Measurements from ENCODE around the gene SYNE3.
"Not testable (repeated sequence)": the region's sequence is repeated elsewhere in the genome, so short reads cannot be mapped to it uniquely, and the experiment has no call there.

The SYNE3 gene

GRCh38 chr14:95513291-95513690 is 3.2 kb downstream of the SYNE3 start:
- no peaks in the 10 kb centered on the region for H3F3A ChIP-seq (ENCODE audit: insufficient read depth, low read length)
- no peak for TF ChIP-seq EZH2 (IDR thresholded peaks at IDR 0.05; ENCODE audit: borderline replicate concordance, low read length)
- H2AFZ ChIP-seq (ENCODE audit: low read length) = no peak overlapping the region
- H3K79me2 ChIP-seq (ENCODE audit: insufficient read depth, low read length) = no peaks in the 10 kb centered on the region
- no peaks in the 10 kb centered on the region for H3K9me3 ChIP-seq (ENCODE audit: low read length)
- no peak overlapping the region for H3K27ac ChIP-seq (ENCODE audit: low read depth, low read length, poor library complexity, severe bottlenecking)
- no peaks in the 10 kb centered on the region for H4K20me1 ChIP-seq (ENCODE audit: insufficient read depth, low read length)
- peaks cover 31% of the 10 kb centered on the region for H3K4me1 ChIP-seq (ENCODE audit: insufficient read depth, low read length, severe bottlenecking)
- H3K27me3 ChIP-seq (ENCODE audit: insufficient read depth, low read length) = peaks cover 8% of the 10 kb centered on the region; the same call in 1 of the 2 replicates
- H3K4me3 ChIP-seq (ENCODE audit: low read depth, low read length, poor library complexity, severe bottlenecking) = no peak overlapping the region
- no peak overlapping the region for H3K9ac ChIP-seq (ENCODE audit: low read length)
- no peaks in the 10 kb centered on the region for H3K9me2 ChIP-seq (ENCODE audit: low read depth, low read length)
- no peaks in the 10 kb centered on the region for H3K36me3 ChIP-seq (ENCODE audit: insufficient read depth, low read length)
- H3K4me2 ChIP-seq (ENCODE audit: low read length) = no peak overlapping the region

GRCh38 chr14:95511687-95512086 is 4.8 kb downstream of the SYNE3 start:
- TF ChIP-seq CTCF (IDR thresholded peaks at IDR 0.05; ENCODE audit: low read length) (no peak), EZH2 (IDR thresholded peaks at IDR 0.05; ENCODE audit: borderline replicate concordance, low read length) (no peak)
- Histone ChIP-seq H3K9me3 (ENCODE audit: low read length) (no peaks in the 10 kb centered on the region), H3K9ac (ENCODE audit: low read length) (no peak overlapping the region), H3K79me2 (ENCODE audit: insufficient read depth, low read length) (no peaks in the 10 kb centered on the region), H2AFZ (ENCODE audit: low read length) (no peak overlapping the region), H3K27ac (ENCODE audit: low read depth, low read length, poor library complexity, severe bottlenecking) (no peak overlapping the region), H3K4me2 (ENCODE audit: low read length) (no peak overlapping the region), H3K4me1 (ENCODE audit: insufficient read depth, low read length, severe bottlenecking) (peaks cover 15% of the 10 kb centered on the region), H3K27me3 (ENCODE audit: insufficient read depth, low read length) (no peaks in the 10 kb centered on the region; the same call in 1 of the 2 replicates), H3K4me3 (ENCODE audit: low read depth, low read length, poor library complexity, severe bottlenecking) (no peak overlapping the region), H3F3A (ENCODE audit: insufficient read depth, low read length) (no peaks in the 10 kb centered on the region), H3K36me3 (ENCODE audit: insufficient read depth, low read length) (no peaks in the 10 kb centered on the region), H3K9me2 (ENCODE audit: low read depth, low read length) (no peaks in the 10 kb centered on the region), H4K20me1 (ENCODE audit: insufficient read depth, low read length) (no peaks in the 10 kb centered on the region)

- no peak overlapping the region for H3K9ac ChIP-seq (ENCODE audit: low read length)
- no peaks in the 10 kb centered on the region for H3K79me2 ChIP-seq (ENCODE audit: insufficient read depth, low read length)
Observed at GRCh38 chr14:95510804-95511203, 5.6 kb downstream of the SYNE3 start.

GRCh38 chr14:95510344-95510743 is 6.1 kb downstream of the SYNE3 start:
- not testable (repeated sequence) for H3F3A ChIP-seq (ENCODE audit: insufficient read depth, low read length); H3K9ac ChIP-seq (ENCODE audit: low read length); H3K4me2 ChIP-seq (ENCODE audit: low read length); H3K4me3 ChIP-seq (ENCODE audit: low read depth, low read length, poor library complexity, severe bottlenecking); H3K4me1 ChIP-seq (ENCODE audit: insufficient read depth, low read length, severe bottlenecking); H2AFZ ChIP-seq (ENCODE audit: low read length); H3K27me3 ChIP-seq (ENCODE audit: insufficient read depth, low read length); H3K27ac ChIP-seq (ENCODE audit: low read depth, low read length, poor library complexity, severe bottlenecking); H3K36me3 ChIP-seq (ENCODE audit: insufficient read depth, low read length); H4K20me1 ChIP-seq (ENCODE audit: insufficient read depth, low read length); H3K79me2 ChIP-seq (ENCODE audit: insufficient read depth, low read length); H3K9me2 ChIP-seq (ENCODE audit: low read depth, low read length); H3K9me3 ChIP-seq (ENCODE audit: low read length)

More at GRCh38 chr14:95510804-95511203, 5.6 kb downstream of the SYNE3 start:
- no peaks in the 10 kb centered on the region for H3F3A ChIP-seq (ENCODE audit: insufficient read depth, low read length)
- H3K9me2 ChIP-seq (ENCODE audit: low read depth, low read length) = no peaks in the 10 kb centered on the region
- H2AFZ ChIP-seq (ENCODE audit: low read length) = no peak overlapping the region
- H3K27ac ChIP-seq (ENCODE audit: low read depth, low read length, poor library complexity, severe bottlenecking) = no peak overlapping the region
- TF ChIP-seq EZH2 (IDR thresholded peaks at IDR 0.05; ENCODE audit: borderline replicate concordance, low read length) (no peak), CTCF (IDR thresholded peaks at IDR 0.05; ENCODE audit: low read length) (no peak)
- no peak overlapping the region for H3K4me2 ChIP-seq (ENCODE audit: low read length)
- H3K36me3 ChIP-seq (ENCODE audit: insufficient read depth, low read length) = no peaks in the 10 kb centered on the region
- no peaks in the 10 kb centered on the region for H4K20me1 ChIP-seq (ENCODE audit: insufficient read depth, low read length)
- no peak overlapping the region for H3K4me3 ChIP-seq (ENCODE audit: low read depth, low read length, poor library complexity, severe bottlenecking)
- H3K9me3 ChIP-seq (ENCODE audit: low read length) = no peaks in the 10 kb centered on the region
- H3K4me1 ChIP-seq (ENCODE audit: insufficient read depth, low read length, severe bottlenecking) = peaks cover 13% of the 10 kb centered on the region
- H3K27me3 ChIP-seq (ENCODE audit: insufficient read depth, low read length) = no peaks in the 10 kb centered on the region; the same call in 1 of the 2 replicates

Data from OCI-LY1 (cell line).